Muscle layer of colon (tissue), 2 donors: ENCODE measurements around the gene PADI2.

Experiments
- H3K27ac ChIP-seq: one replicate; pipeline ENCODE4 v1.7.0; 2013; ENCODE audit warnings: low read depth, mild to moderate bottlenecking, low read length, moderate library complexity
- H3K27me3 ChIP-seq, 2 donors: one replicate each; pipeline ENCODE4 v1.7.0; 2013; ENCODE audit warnings: low read length in 2 of 2, mild to moderate bottlenecking in 2 of 2; ENCODE audit not compliant: insufficient read depth in 2 of 2, control insufficient read depth in 1 of 2
- H3K36me3 ChIP-seq: one replicate; pipeline ENCODE4 v1.7.0; 2013; ENCODE audit warnings: mild to moderate bottlenecking, low read length; ENCODE audit not compliant: insufficient read depth
- H3K4me1 ChIP-seq: one replicate; pipeline ENCODE4 v1.7.0; 2013; ENCODE audit warnings: mild to moderate bottlenecking, low read length; ENCODE audit not compliant: insufficient read depth
- H3K4me3 ChIP-seq, 2 donors: one replicate each; pipeline ENCODE4 v1.7.0; 2013; ENCODE audit warnings: low read length in 2 of 2, low read depth in 1 of 2, mild to moderate bottlenecking in 1 of 2, moderate library complexity in 1 of 2
- H3K9ac ChIP-seq: one replicate; pipeline ENCODE4 v1.7.0; 2013; ENCODE audit warnings: low read length
- H3K9me3 ChIP-seq: one replicate; pipeline ENCODE4 v1.7.0; 2013; ENCODE audit warnings: mild to moderate bottlenecking, low read length
- donor health status: abdominal sarcoma.
- donor health status: Adenocarcinoma of cecum.

PADI2 gene

DNA sequence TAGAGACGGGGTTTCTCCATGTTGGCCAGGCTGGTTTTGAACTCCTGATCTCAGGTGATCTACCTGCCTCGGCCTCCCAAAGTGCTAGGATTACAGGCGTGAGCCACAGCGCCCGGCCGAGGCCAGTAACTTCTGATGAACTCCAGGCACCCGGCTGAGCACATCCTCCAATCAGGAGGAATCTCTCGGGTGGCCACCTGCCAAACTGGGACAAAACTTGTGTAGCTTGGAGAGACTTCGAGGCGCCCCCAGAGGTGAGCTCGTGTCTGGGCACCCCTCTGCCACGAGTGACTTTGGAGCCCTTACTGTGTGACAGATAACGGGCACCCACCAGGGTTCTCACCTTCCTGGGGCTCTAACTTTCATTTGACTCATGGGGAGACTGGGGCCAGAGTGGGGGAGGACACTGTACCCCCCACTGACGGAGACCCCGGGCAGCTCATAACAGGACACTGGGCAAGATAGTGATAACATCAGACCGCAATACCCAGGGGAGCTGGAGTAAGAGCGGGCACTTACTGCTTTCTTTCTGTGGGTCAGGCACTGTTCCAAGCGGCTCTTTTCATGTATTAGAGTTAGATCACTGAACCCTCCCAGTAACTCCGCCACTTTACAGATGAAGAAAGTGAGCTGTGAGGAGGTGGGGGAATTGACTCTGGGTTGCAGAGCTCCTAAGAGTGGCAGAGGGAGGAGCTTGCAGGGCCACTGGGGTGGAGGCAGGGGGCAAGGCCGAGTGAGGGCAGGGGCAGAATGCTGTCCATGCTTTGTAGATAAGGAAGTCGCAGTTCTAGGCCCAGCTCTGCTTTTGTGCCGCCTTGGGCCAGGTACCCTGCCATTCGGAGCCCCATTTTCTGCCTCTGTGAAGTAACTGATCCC is 1.9 kb upstream of the PADI2 start:
- Histone ChIP-seq H3K9me3 (no peaks in the 10 kb centered on the region), H3K4me3 (no peak overlapping the region), H3K27ac (no peak overlapping the region), H3K9ac (no peak overlapping the region), H3K27me3 (peaks cover 26 to 31% of the 10 kb centered on the region in 2 donors), H3K36me3 (no peaks in the 10 kb centered on the region), H3K4me1 (peaks cover 13% of the 10 kb centered on the region)

DNA sequence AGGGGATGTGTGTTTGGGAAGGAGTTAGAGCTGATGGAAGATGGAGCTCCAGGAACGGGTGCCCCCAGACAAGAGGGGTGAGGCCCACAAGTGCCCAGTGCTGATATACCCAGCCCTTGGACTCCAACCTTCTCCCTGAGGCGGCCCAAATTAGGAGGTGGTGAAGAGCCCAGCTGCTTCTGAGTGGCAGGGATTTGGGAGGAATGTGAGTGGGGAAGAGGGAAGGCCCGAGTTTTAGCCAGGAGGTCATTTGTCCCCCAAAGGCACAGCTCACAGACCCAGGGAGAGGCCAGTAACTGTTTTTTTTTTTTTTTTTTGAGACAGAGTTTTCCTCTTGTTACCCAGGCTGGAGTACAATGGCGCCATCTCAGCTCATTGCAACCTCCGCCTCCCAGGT is 1.2 kb upstream of the PADI2 start:
- peaks cover 26 to 31% of the 10 kb centered on the region in 2 donors for H3K27me3 ChIP-seq
- H3K9ac ChIP-seq, result no peak overlapping the region
- peaks cover 10% of the 10 kb centered on the region for H3K4me1 ChIP-seq
- no peak overlapping the region for H3K27ac ChIP-seq
- H3K36me3 ChIP-seq, result no peaks in the 10 kb centered on the region
- H3K4me3 ChIP-seq, result no peak overlapping the region
- H3K9me3 ChIP-seq, result no peaks in the 10 kb centered on the region

DNA sequence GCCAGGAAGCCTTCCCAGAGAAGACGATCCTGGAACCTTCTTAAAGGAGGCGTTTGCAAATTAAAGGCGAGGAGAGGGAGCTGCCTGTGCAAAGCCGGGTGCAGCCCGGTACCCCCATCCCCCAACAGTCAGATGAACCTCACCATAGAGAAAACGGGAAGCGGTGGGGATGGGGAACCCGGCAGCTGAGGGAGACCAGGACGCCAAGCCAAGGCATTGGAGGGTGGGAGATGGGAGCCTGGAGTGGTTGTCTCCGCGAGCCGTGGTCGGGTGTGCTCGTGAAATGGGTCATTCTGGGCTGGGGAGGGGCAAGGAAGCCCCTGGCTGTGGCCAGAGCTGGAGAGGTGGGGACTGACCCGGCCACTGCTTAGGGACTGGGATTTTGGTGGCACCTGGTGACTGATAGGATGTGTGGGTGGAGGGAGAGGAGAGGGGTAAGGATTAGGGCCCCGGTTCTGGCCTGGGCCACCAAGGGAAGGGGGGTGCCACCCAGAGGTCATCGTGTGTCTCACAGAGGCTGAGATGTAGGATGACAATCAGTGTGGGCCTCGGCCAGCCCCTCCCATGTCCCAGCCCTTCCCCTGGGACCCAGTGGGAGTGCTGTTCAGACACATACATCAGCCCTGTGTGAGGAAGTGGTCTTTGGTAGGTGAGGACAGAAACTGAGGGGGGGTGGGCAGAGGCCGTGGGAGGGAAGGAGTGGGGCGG is 676 bp upstream of the PADI2 start:
- H3K4me1 ChIP-seq, result peaks cover 10% of the 10 kb centered on the region
- no peak overlapping the region for H3K9ac ChIP-seq
- H3K4me3 ChIP-seq, result no peak overlapping the region

DNA sequence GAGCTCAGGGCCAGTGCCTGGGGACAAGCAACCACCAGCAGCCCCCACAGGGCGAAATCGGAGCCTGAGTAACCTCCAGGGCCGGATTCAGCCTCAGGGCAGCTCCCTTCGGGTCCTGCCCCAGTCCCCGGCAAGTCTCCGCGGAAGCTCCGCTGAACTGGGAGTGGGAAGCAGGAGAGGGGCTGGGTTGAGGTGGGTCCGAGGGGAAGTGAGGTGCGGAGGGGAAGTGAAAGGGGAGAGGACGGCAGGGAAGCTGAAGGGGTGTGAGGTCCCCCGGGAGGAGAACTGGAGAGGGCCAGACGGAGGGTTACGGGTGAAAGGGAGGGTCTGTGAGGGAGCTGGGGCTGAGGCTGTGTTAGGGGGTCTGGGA is 560 bp downstream of the PADI2 start:
- Histone ChIP-seq H3K36me3 (no peaks in the 10 kb centered on the region), H3K9me3 (no peaks in the 10 kb centered on the region), H3K4me3 (no peak overlapping the region), H3K9ac (no peak overlapping the region), H3K27ac (no peak overlapping the region), H3K4me1 (peaks cover 15% of the 10 kb centered on the region), H3K27me3 (peaks cover 26 to 31% of the 10 kb centered on the region in 2 donors)

More for the DNA sequence above, 676 bp upstream of the PADI2 start:
- Histone ChIP-seq H3K27ac (no peak overlapping the region), H3K36me3 (no peaks in the 10 kb centered on the region), H3K27me3 (peaks cover 26 to 31% of the 10 kb centered on the region in 2 donors), H3K9me3 (no peaks in the 10 kb centered on the region)

DNA sequence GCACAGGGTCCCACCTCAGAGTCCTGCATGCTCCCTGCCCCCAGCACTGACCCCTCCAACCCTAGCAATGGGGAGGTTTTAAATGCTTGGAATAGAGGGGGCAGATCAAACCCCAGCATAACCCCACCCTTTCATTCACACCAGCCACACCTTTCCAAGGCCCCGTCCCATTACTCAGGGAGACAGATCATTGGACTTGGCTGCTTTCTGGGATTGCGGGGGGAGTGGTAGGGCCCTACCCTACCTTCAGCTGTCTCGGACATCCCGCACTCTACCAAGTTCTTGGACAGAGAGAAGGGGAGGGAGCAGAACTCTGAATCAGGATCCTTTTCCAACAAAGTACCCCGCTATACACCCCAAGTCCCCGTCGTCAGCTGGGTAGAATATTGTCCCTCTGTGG is 983 bp downstream of the PADI2 start:
- Histone ChIP-seq H3K9ac (no peak overlapping the region), H3K27me3 (peaks cover 26 to 31% of the 10 kb centered on the region in 2 donors), H3K4me1 (peaks cover 19% of the 10 kb centered on the region), H3K36me3 (no peaks in the 10 kb centered on the region), H3K9me3 (no peaks in the 10 kb centered on the region), H3K27ac (no peak overlapping the region), H3K4me3 (no peak overlapping the region)

DNA sequence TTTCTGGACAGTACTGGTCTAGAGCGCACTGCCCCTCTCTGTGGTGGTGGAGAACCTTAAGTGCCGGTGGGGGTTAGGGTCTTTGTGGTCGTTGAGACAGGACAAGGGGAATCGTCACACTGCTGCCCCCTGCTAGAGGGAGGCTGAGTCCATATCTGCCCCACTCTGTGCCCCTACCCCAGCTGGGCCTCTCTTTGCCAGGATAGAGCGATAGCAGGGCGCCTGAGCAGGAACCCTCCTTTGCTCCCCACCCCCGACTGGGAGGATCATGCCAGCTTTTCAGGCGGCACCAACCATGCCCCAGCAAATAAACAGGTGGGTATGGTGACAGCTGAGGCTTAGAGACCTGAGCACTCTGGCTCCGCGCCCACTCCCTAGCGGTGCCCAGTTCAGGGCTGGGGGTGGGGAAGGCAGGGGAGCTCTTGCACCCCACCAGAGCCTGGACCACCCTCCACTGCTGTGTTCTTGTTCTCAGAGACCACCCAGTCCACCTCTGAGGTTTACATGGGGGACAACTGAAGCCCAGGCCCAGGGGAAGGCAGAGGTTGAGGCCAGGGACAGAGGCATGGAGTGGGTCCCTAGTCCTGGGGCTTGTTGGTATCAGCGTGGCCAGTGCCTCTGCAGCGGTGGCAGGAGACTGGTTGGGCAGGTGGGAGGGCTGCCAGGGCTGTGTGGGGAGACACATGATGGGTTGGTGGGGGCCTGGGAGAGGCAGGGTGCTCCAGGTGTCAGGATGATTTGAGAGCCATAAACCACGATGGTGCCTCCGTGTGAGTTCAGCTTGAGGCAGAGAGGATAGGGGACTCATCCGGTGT is 1.6 kb downstream of the PADI2 start:
- Histone ChIP-seq H3K9me3 (no peaks in the 10 kb centered on the region), H3K27ac (no peak overlapping the region), H3K27me3 (peaks cover 26 to 31% of the 10 kb centered on the region in 2 donors), H3K36me3 (no peaks in the 10 kb centered on the region), H3K4me3 (no peak overlapping the region), H3K9ac (no peak overlapping the region), H3K4me1 (peaks cover 19% of the 10 kb centered on the region)

DNA sequence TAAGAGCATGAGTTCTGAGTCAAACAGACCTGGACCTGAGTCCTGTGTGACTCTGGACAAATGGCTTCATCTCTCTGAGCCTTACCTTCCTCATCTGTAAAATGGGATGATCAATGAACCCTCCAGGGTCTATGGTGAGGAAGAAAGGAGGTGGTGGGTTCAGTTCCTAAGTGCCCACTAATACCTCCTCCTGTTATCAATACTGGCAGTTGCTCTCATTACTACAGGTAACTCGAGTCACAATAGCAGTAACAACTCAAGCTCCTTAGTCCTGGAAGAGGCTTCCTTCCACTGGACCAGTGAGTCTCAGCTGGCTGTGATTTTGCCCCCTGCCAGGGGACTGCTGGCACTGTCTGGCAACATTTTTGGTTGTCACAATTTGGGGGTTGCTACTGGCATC is 2.6 kb downstream of the PADI2 start:
- Histone ChIP-seq H3K9me3 (no peaks in the 10 kb centered on the region), H3K4me1 (peaks cover 19% of the 10 kb centered on the region), H3K27me3 (peaks cover 26 to 31% of the 10 kb centered on the region in 2 donors), H3K27ac (no peak overlapping the region), H3K4me3 (no peak overlapping the region), H3K9ac (no peak overlapping the region), H3K36me3 (no peaks in the 10 kb centered on the region)

DNA sequence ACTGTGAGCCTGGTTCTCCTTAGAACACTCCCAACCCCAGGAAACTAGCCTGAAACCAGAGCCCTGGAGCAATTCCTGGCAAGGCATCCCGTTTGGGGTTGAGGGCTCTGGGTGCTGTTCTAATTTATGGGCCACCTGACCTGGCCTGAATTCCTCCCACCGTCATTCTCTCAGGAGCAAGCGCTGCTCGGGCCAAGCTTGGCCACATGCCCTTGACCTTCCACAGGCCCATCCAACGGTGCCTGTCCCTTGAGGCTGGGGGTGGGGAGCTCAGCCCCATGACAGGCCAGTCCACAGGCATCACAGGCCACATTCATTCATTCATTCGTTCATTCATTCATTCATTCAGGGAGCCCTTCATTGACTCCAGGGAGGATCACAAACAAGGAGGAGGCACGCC is 5.3 kb downstream of the PADI2 start:
- H3K4me1 ChIP-seq, result peaks cover 15% of the 10 kb centered on the region
- no peak overlapping the region for H3K27ac ChIP-seq
- H3K4me3 ChIP-seq, result no peak overlapping the region
- no peaks in the 10 kb centered on the region for H3K36me3 ChIP-seq
- H3K27me3 ChIP-seq, result peaks cover 16 to 23% of the 10 kb centered on the region in 2 donors
- no peaks in the 10 kb centered on the region for H3K9me3 ChIP-seq
- no peak overlapping the region for H3K9ac ChIP-seq

DNA sequence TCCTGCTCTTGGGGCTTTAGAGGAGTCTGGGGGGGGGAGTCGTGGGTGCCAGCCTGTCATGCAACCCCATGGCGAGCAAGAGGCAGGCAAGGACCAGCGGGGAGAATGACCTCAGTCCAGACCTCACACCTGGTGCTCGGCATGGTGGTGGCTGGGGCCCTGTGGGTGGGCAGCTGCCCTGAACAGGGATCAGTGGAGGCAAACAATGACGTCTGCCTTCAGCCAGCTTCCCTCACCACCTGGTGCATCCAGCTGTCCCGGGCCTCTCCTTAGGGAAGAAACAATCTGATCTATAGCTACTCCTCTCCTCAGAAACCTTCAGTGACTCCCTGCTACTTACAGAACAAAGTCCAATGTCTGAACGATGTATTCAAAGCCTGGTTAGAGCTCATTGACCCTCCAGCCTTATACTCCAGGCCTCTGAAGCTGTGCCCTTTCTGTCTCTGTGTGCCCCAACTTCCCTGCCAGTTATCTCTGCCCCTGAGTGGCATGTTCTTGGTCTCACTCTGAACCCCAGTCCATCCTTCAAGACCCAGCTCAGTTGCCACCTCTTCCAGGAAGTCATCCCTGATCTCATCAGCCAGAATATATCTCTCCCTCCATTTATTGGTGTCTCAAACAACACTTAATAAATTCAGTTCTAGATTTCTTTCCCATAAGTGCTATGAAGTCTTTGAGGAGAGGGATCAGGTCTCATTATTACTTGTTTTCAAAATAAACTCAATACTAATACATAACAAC is 6.6 kb downstream of the PADI2 start:
- Histone ChIP-seq H3K27ac (no peak overlapping the region), H3K27me3 (peaks cover 3 to 10% of the 10 kb centered on the region in 2 donors), H3K9me3 (no peaks in the 10 kb centered on the region), H3K4me3 (no peak overlapping the region), H3K9ac (no peak overlapping the region), H3K36me3 (no peaks in the 10 kb centered on the region), H3K4me1 (peaks cover 9% of the 10 kb centered on the region)

DNA sequence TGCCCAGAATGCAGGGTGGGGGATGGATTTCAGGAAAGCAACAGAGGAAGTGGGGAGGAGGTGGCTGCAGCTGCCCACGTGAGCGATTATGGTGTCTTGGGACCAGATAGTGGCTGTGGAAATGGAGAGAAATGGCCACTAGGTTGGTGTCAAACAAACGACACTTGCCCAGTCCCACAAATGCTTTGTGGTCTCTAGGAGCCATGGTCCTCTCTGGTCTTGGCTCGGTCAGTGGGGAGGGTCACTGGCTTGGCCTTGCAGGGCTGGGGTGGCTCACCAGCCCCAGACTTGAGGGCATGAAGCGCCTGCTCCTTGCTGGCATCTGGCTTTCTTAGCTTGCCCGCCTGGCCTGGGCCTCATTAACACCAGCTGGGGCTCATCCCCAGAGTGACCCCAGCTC is 7.2 kb downstream of the PADI2 start:
- peaks cover 9% of the 10 kb centered on the region for H3K4me1 ChIP-seq
- no peak overlapping the region for H3K4me3 ChIP-seq
- peaks cover 0 to 8% of the 10 kb centered on the region in 2 donors for H3K27me3 ChIP-seq
- H3K27ac ChIP-seq, result no peak overlapping the region
- no peaks in the 10 kb centered on the region for H3K9me3 ChIP-seq
- H3K9ac ChIP-seq, result no peak overlapping the region
- H3K36me3 ChIP-seq, result no peaks in the 10 kb centered on the region

DNA sequence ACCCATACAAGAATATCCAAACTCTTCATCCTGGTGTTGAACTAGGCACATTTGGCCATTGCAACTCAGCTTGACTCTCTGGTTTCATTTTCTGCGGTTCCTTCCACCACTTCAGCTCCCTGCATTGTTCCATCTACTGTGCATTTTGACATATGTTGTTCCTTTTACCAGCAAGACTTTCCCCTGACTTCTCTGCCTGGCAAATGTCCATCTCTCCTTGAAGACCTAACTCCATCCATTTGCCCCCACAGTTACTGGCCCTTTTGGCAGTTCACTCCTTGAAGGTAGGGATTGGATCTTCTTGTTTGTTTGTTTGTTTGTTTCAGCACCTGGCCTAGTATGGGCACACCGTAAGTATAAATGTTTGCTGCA is 8.7 kb downstream of the PADI2 start:
- Histone ChIP-seq H3K27ac (no peak overlapping the region), H3K36me3 (no peaks in the 10 kb centered on the region), H3K4me3 (no peak overlapping the region), H3K4me1 (peaks cover 9% of the 10 kb centered on the region), H3K27me3 (peaks cover 0 to 6% of the 10 kb centered on the region in 2 donors), H3K9me3 (no peaks in the 10 kb centered on the region), H3K9ac (no peak overlapping the region)
